IPS-18c (cell line): ENCODE results near the gene ATP13A1.

Experiments
- H3K4me3 ChIP-seq: 2 replicates; pipeline ENCODE4 v1.7.0; 2013; ENCODE audit warnings: low read depth, mild to moderate bottlenecking, low read length, moderate library complexity; ENCODE audit not compliant: insufficient read depth
- H3K9me3 ChIP-seq: one replicate; pipeline ENCODE4 v1.6.1; 2013; ENCODE audit warnings: mild to moderate bottlenecking, low read length, moderate library complexity; ENCODE audit not compliant: control insufficient read depth, insufficient read depth

The ATP13A1 gene

GRCh38 chr19:19633711-19634515 lies 29.6 kb downstream of the ATP13A1 start:
- H3K9me3 ChIP-seq: no peaks in the 10 kb centered on the region
- H3K4me3 ChIP-seq: no peak overlapping the region

- Histone ChIP-seq H3K4me3 (no peak overlapping the region), H3K9me3 (no peaks in the 10 kb centered on the region)
Measured at GRCh38 chr19:19632661-19633060, 30.8 kb downstream of the ATP13A1 start.

GRCh38 chr19:19631346-19631745 lies 32.1 kb downstream of the ATP13A1 start:
- H3K9me3 ChIP-seq: no peaks in the 10 kb centered on the region
- no peak overlapping the region for H3K4me3 ChIP-seq

- Histone ChIP-seq H3K9me3 (no peaks in the 10 kb centered on the region), H3K4me3 (no peak overlapping the region)
Measured at GRCh38 chr19:19630426-19630825, 33.0 kb downstream of the ATP13A1 start.

GRCh38 chr19:19630062-19630414 lies 33.4 kb downstream of the ATP13A1 start:
- Histone ChIP-seq H3K4me3 (no peak overlapping the region), H3K9me3 (no peaks in the 10 kb centered on the region)

GRCh38 chr19:19628501-19629134 lies 34.9 kb downstream of the ATP13A1 start:
- Histone ChIP-seq H3K9me3 (no peaks in the 10 kb centered on the region), H3K4me3 (peak overlapping the region; percentile 89)

- peak within 1 kb of the TSS; percentile 89 for H3K4me3 ChIP-seq
- no peaks in the 10 kb centered on the region for H3K9me3 ChIP-seq
Measured at GRCh38 chr19:19627621-19628500, 35.6 kb downstream of the ATP13A1 start, which contains the start of gene LPAR2. TSS of gene LPAR2 (minus strand) at chr19:19628220. CDS start at chr19:19627275, 945 bp downstream.

GRCh38 chr19:19626516-19627472 lies 36.7 kb downstream of the ATP13A1 start:
- peak overlapping the region; percentile 89 for H3K4me3 ChIP-seq
- no peaks in the 10 kb centered on the region for H3K9me3 ChIP-seq

GRCh38 chr19:19624032-19624570 lies 39.4 kb downstream of the ATP13A1 start:
- Histone ChIP-seq H3K9me3 (peaks cover 2% of the 10 kb centered on the region), H3K4me3 (no peak overlapping the region)

- Histone ChIP-seq H3K4me3 (no peak overlapping the region), H3K9me3 (peaks cover 2% of the 10 kb centered on the region)
Measured at GRCh38 chr19:19623383-19623782, 40.1 kb downstream of the ATP13A1 start.

GRCh38 chr19:19619849-19620210 lies 43.6 kb downstream of the ATP13A1 start:
- H3K4me3 ChIP-seq: no peak overlapping the region
- H3K9me3 ChIP-seq: peaks cover 2% of the 10 kb centered on the region

GRCh38 chr19:19619181-19619848 lies 44.2 kb downstream of the ATP13A1 start:
- Histone ChIP-seq H3K9me3 (peaks cover 2% of the 10 kb centered on the region), H3K4me3 (no peak overlapping the region)

GRCh38 chr19:19618219-19619051 lies 45.0 kb downstream of the ATP13A1 start, which contains the start of gene PBX4:
TSS of gene PBX4 (minus strand) at chr19:19618687. CDS start at chr19:19618629, 58 bp downstream.
- peaks cover 2% of the 10 kb centered on the region for H3K9me3 ChIP-seq
- H3K4me3 ChIP-seq: peak within 1 kb of the TSS; percentile 61

GRCh38 chr19:19615086-19615485 lies 48.4 kb downstream of the ATP13A1 start:
- no peaks in the 10 kb centered on the region for H3K9me3 ChIP-seq
- H3K4me3 ChIP-seq: no peak overlapping the region

- H3K9me3 ChIP-seq: no peaks in the 10 kb centered on the region
- H3K4me3 ChIP-seq: no peak overlapping the region
Measured at GRCh38 chr19:19613506-19613905, 50.0 kb downstream of the ATP13A1 start.
